Lung (tissue), 12 donors: ENCODE data around the gene KCNK13. TPM values are rescaled to one million over a fixed set of nuclear protein-coding genes. Genes with fewer than 3 reads are reported as not detected.
A peak's percentile ranks its signal among the peaks of the same experiment; 100 is the strongest.

Source experiments
- ATAC-seq: fragments of 200-7000 bp; cut with Tn5 transposase; one replicate; pipeline ENCODE4 v1.9.1; 2020; ENCODE audit warnings: moderate number of reproducible peaks; ENCODE audit not compliant: insufficient read depth, low FRiP score
- DNase-seq, 3 donors: peaks; one replicate each; pipeline ENCODE4 v3.0.0-alpha.2; 2013 to 2017
- H3K27ac ChIP-seq, 2 donors: one replicate each; pipeline ENCODE4 v1.5.1; 2013; ENCODE audit warnings: mild to moderate bottlenecking in 2 of 2, moderate library complexity in 2 of 2, control low read depth in 1 of 2, inconsistent platforms in 1 of 2, low read depth in 1 of 2, low read length in 1 of 2
- H3K27me3 ChIP-seq, 3 donors: one replicate each; pipeline ENCODE4 v1.5.1; 2013; ENCODE audit warnings: low read length in 2 of 3; ENCODE audit not compliant: control insufficient read depth in 3 of 3, insufficient read depth in 3 of 3
- H3K36me3 ChIP-seq, 4 donors: one replicate each; pipeline ENCODE4 v1.5.1; 2013; ENCODE audit warnings: low read length in 4 of 4, mild to moderate bottlenecking in 1 of 4, moderate library complexity in 1 of 4; ENCODE audit not compliant: control insufficient read depth in 4 of 4, insufficient read depth in 4 of 4
- H3K4me1 ChIP-seq, 5 donors: one replicate each; pipeline ENCODE4 v1.5.1; 2013; ENCODE audit warnings: low read length in 5 of 5, mild to moderate bottlenecking in 2 of 5, moderate library complexity in 1 of 5; ENCODE audit not compliant: control insufficient read depth in 5 of 5, insufficient read depth in 5 of 5
- H3K4me3 ChIP-seq: one replicate; pipeline ENCODE4 v1.5.1; 2013; ENCODE audit warnings: mild to moderate bottlenecking, control low read depth, moderate library complexity
- H3K9ac ChIP-seq, 2 donors: one replicate each; pipeline ENCODE4 v1.5.1; 2013; ENCODE audit warnings: low read length in 2 of 2, control low read depth in 1 of 2; ENCODE audit not compliant: insufficient read depth in 1 of 2
- H3K9me3 ChIP-seq, 4 donors: one replicate each; pipeline ENCODE4 v1.5.1; 2013; ENCODE audit warnings: low read length in 3 of 4, mild to moderate bottlenecking in 1 of 4, moderate library complexity in 1 of 4; ENCODE audit not compliant: control insufficient read depth in 4 of 4, insufficient read depth in 3 of 4
- CTCF ChIP-seq: IDR thresholded peaks from 2 replicates; pipeline ENCODE4 v1.5.1; 2012; ENCODE audit warnings: mild to moderate bottlenecking; ENCODE audit errors: control extremely low read depth, extremely low read depth
- WGBS, 2 donors: extraction: QIAGEN DNeasy Blood & Tissue Kit; methylation state at CpG; one replicate each; pipeline ENCODE4 v1.1.7; 2013; 5-methylcytosine and 5-hydroxymethylcytosine counted together
- polyA plus RNA-seq, 2 donors: library from polyadenylated mRNA; stranded (reverse); fragments of 200-250 nt; gene quantifications; one replicate each; pipeline ENCODE4 v1.2.1, GENCODE V29; 2013
- total RNA-seq, 2 donors: library from RNA; depleted of rRNA in 1 of 2; stranded (reverse); fragments of >200 nt in 1 of 2; gene quantifications; one replicate each; pipeline ENCODE4 v1.2.1, GENCODE V29; 2014 to 2021
- donor health status: control.
- donor health status: control.
- donor health status: Bipolar disorder and iron deficiency.
- donor health status: healthy.
- donor health status: DM: yes; HTN: yes; CAD: no.

Gene KCNK13
- total and polyA plus RNA-seq, 4 donors: 0.34 to 1.4 (median 0.57) TPM

- WGBS, 2 donors: 30 to 50% methylated on average over 1 of the region's 1 CpG
- Histone ChIP-seq H3K27me3 (peaks cover 0 to 9% (median 9%) of the 10 kb centered on the region in 3 donors), H3K36me3 (no peaks in the 10 kb centered on the region), H3K27ac (no peak overlapping the region), H3K4me1 (peaks cover 0 to 6% (median 5%) of the 10 kb centered on the region in 5 donors), H3K4me3 (no peak overlapping the region), H3K9me3 (peaks cover 0 to 2% (median 0%) of the 10 kb centered on the region in 4 donors), H3K9ac (no peak overlapping the region)
- DNase-seq (peak; percentile 16 to 59 (median 53)), ATAC-seq (no peak)
- TF ChIP-seq CTCF: no peak
Measured at GRCh38 chr14:90091393-90091792, 29.6 kb downstream of the KCNK13 start.

DNA sequence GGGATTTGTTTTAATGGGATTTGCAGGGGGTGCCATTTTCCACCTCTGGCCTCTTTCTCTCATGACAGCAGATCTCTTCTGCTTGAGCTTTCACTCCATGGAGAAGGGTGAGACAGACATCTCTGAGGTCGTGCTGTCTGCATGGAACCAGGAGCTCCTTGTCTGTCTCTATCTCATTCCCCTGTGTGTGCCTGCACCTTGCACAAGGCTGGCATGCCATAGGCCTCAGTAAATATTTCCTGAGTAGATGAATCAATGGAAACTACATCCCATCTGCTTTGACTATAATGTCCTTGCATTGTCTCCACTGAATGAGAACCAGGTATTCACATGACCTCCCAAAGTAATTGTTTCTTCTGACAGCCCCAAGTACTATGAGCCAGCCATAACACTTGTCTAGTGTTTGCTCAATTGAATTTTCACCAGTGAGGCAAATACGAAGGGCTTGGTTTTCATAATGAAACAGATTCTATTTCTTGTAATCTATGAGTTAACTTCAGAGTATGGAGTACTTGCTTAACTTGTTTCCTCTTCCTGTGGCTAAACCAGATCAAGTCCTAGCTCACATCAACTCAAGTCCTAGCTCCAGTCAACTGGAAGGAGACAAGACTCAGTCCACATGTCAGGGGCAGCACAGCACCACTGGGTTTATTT lies 32.3 kb downstream of the KCNK13 start:
- Histone ChIP-seq H3K27me3 (peaks cover 0 to 4% (median 2%) of the 10 kb centered on the region in 3 donors), H3K27ac (no peak overlapping the region), H3K9ac (no peak overlapping the region), H3K4me1 (peaks cover 0 to 6% (median 5%) of the 10 kb centered on the region in 5 donors), H3K4me3 (no peak overlapping the region), H3K9me3 (peaks cover 0 to 2% (median 0%) of the 10 kb centered on the region in 4 donors), H3K36me3 (no peaks in the 10 kb centered on the region)
- TF ChIP-seq CTCF: no peak
- no peak for DNase-seq
- 50 to 66% methylated on average over 2 of the region's 2 CpGs for WGBS, 2 donors
- ATAC-seq: peak; percentile 27

- Histone ChIP-seq H3K4me3 (no peak overlapping the region), H3K36me3 (no peaks in the 10 kb centered on the region), H3K27me3 (peaks cover 0 to 2% (median 2%) of the 10 kb centered on the region in 3 donors), H3K9me3 (peaks cover 0 to 2% (median 0%) of the 10 kb centered on the region in 4 donors), H3K9ac (no peak overlapping the region), H3K27ac (no peak overlapping the region), H3K4me1 (peaks cover 0 to 6% (median 5%) of the 10 kb centered on the region in 5 donors)
- DNase-seq: no peak
- WGBS, 2 donors: 76 to 90% methylated on average over 4 of the region's 4 CpGs
- no peak for ATAC-seq
- TF ChIP-seq CTCF: no peak
Measured at GRCh38 chr14:90095096-90095495, 33.3 kb downstream of the KCNK13 start.
